ENCODE data around the gene ADAMTS2.

DNA sequence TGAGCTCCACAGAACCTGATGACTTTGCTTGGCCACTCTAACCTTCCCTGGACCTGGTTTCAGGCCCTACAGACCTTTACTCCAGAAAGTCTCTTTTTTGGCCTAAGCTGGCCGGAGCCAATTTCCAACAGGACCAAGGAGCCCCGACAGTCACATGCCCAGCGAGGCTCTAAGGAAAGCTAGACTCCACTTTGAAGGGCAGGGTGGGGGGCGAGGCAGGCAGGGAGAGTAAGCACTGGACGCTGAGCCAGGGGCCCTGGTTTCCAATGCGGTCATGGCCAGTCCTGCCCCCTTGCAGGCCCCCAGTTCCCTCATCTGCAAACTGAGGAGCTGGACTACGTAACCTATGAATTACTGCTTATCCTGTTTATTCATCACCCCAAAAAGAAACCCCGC is 65.2 kb downstream of the ADAMTS2 start:
- TF ChIP-seq, protein P1, sequence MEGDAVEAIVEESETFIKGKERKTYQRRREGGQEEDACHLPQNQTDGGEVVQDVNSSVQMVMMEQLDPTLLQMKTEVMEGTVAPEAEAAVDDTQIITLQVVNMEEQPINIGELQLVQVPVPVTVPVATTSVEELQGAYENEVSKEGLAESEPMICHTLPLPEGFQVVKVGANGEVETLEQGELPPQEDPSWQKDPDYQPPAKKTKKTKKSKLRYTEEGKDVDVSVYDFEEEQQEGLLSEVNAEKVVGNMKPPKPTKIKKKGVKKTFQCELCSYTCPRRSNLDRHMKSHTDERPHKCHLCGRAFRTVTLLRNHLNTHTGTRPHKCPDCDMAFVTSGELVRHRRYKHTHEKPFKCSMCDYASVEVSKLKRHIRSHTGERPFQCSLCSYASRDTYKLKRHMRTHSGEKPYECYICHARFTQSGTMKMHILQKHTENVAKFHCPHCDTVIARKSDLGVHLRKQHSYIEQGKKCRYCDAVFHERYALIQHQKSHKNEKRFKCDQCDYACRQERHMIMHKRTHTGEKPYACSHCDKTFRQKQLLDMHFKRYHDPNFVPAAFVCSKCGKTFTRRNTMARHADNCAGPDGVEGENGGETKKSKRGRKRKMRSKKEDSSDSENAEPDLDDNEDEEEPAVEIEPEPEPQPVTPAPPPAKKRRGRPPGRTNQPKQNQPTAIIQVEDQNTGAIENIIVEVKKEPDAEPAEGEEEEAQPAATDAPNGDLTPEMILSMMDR (IDR thresholded peaks at IDR 0.05 in 2 of 3, conservative IDR thresholded peaks at IDR 0.05 in 1 of 3; ENCODE audit: borderline replicate concordance in 1 of 3, insufficient read depth in 1 of 3, low read depth in 2 of 3, low read length in 2 of 3), result no peak
- TF ChIP-seq ATF3 (IDR thresholded peaks at IDR 0.05), result no peak
- no peak for TF ChIP-seq ZBTB33 (IDR thresholded peaks at IDR 0.05; ENCODE audit: extremely low read depth, insufficient replicate concordance, low read length)
- no peak for TF ChIP-seq POLR2A (IDR thresholded peaks at IDR 0.05; ENCODE audit: borderline replicate concordance, extremely low read depth, insufficient read depth, insufficient read length)
- TF ChIP-seq ZNF274 (IDR thresholded peaks at IDR 0.05; ENCODE audit: low read depth, low read length), result no peak
- no peak for TF ChIP-seq RAD21 (IDR thresholded peaks at IDR 0.05; ENCODE audit: low read depth)
- no peak for TF ChIP-seq POLR2AphosphoS5 (IDR thresholded peaks at IDR 0.05; ENCODE audit: low read depth, low read length)
- TF ChIP-seq MAX (IDR thresholded peaks at IDR 0.05), result no peak

All from HCT116 (cell line).